HG03520 (cell line): ENCODE data around the gene PLCH2.

ENCODE experiments used
- ATAC-seq: cut with Tn5 transposase; IDR thresholded peaks from one replicate; pipeline ENCODE4 v1.9.1; 2021; ENCODE audit warnings: mild to moderate bottlenecking, moderate library complexity; ENCODE audit not compliant: unreplicated experiment

PLCH2 gene

GRCh38 chr1:2508180-2508579 lies 32.1 kb downstream of the PLCH2 start:
- ATAC-seq = no peak

- ATAC-seq = no peak
Observed at GRCh38 chr1:2508751-2509150, 32.7 kb downstream of the PLCH2 start.

GRCh38 chr1:2509589-2509988 lies 33.5 kb downstream of the PLCH2 start:
- no peak for ATAC-seq

DNA sequence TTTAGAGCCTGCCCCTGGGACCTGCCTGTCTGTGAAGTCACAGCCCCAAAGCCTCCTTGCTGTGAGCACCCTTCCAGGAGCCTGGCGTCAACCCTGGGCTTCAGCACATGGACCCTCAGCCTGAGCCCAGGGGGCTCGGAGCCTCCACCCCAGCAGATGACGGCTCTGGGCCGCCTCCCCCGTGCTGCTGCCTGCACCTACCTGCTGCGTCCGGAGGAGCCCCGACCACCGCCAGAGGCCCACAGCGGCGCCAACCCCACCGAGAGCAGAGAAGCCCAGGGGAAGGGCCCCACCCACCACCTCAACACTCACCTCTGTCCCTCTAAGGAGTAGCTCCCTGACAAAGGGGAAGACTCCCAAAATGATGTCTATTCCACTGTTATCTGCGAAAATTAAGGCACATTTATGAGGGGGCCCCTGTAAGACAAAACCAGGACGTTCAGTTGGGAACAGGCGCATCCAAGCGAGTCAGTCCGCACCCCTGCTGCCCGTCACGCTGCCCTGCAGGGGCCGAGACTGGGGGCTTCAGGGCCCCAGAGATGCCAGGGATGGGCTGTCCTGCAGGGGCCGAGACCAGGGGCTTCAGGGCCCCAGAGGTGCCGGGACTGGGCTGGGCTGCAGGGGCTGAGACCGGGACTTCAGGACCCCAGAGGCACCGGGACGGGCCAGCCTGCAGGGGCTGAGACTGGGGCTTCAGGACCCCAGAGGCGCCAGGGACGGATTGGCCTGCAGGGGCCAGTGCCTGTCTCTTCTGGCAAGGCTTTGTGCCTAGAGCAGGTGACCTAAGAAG lies 34.5 kb downstream of the PLCH2 start:
- ATAC-seq = no peak

- ATAC-seq = no peak
Observed at GRCh38 chr1:2512862-2513421, 36.9 kb downstream of the PLCH2 start.

DNA sequence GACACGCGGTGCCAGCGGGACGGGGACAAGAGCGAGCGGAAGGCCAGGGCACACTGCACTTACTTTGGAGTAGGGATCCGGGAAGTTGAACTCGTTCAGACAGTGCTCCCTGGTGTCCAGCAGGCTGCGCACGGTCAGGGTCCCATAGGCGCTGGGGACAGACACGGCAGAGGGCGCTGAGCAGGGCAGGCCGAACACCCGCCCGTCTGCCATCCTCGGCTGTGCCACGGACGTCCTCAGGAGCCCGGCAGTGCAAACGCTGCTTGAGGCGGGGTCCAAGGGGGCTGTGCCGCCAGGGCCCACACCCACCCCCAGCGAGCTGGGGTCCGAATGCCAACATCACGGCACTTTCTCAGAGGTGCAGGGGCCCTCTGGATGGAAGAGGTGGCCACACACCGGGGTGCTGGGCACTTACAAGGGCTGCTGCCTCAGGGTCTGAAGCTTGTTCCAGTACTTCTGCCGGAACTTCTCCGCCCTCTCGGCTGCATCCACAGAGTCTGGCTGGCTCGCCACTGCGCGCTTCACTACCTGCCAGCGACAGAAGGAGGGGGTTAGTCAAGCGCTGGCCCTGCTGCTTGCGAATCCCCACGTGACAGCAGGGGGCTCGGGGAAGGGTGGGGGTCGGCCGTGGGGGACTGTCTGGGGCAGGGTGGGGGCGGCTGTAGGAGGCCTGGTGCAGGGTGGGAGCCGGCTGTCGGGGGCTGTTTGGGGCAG lies 38.0 kb downstream of the PLCH2 start:
- ATAC-seq = no peak

DNA sequence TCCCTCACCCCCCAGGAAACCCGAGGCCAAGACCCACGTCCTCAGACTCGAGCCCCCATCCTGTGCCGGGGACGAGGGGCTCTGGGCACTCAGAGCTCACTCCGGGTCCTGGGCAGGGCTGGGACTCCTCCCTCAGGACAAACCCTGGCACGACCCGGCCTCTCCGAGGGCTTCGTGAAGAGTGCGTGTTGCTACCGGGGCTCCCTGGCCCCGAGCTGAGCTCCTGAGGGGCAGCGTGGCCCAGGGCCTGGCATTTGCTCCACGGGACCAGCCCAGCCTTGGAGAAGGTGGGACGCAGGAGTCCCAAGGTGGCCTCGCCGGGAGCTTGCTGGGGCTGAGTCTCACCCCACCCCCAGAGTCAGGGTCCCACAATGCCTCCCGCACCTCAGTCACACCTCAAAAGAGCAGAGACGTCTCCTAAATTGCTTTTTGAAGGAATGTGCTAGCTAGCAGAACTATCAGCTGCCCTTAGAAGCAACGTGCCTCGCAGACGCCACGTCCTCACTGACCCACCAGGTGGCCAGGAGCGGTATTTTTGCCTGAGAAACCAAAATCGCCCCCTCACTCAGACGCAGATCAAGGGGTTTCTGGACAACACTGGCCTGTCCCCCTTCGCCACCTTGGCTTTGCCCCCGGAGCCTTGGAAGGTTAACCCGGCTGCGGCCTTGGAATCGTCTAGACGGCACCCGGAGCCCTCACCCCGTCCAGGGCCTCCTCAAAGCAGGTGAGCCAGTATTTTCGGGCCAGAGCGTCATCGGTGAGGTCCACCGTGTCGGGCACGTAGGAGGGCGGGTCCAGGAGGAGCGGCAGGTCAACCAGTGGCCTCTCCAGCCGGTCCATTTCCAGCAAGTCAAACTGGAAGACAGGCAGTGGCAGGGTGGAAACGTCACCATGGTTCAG lies 39.0 kb downstream of the PLCH2 start:
- ATAC-seq = no peak

DNA sequence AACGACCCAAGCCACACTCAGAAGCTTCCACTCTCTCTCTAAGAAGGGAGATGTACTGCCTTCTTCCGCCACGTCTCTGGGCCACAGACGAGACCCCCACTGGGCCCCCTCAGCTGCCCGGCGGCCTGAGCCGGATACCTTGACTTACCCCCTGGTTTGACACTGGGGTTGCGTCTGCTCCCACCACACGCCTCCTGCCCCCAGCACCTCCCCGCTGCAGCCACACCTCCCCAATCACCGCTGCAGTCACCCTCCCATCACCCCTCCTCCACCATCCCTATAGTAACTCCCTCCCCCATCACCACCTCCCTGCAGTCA lies 39.6 kb downstream of the PLCH2 start:
- no peak for ATAC-seq

- no peak for ATAC-seq
Observed at GRCh38 chr1:2516124-2516523, 40.0 kb downstream of the PLCH2 start.

GRCh38 chr1:2516946-2517345 lies 40.9 kb downstream of the PLCH2 start:
- no peak for ATAC-seq

GRCh38 chr1:2517966-2518365 lies 41.9 kb downstream of the PLCH2 start:
- ATAC-seq = no peak

- no peak for ATAC-seq
Observed at GRCh38 chr1:2518528-2518927, 42.4 kb downstream of the PLCH2 start.

DNA sequence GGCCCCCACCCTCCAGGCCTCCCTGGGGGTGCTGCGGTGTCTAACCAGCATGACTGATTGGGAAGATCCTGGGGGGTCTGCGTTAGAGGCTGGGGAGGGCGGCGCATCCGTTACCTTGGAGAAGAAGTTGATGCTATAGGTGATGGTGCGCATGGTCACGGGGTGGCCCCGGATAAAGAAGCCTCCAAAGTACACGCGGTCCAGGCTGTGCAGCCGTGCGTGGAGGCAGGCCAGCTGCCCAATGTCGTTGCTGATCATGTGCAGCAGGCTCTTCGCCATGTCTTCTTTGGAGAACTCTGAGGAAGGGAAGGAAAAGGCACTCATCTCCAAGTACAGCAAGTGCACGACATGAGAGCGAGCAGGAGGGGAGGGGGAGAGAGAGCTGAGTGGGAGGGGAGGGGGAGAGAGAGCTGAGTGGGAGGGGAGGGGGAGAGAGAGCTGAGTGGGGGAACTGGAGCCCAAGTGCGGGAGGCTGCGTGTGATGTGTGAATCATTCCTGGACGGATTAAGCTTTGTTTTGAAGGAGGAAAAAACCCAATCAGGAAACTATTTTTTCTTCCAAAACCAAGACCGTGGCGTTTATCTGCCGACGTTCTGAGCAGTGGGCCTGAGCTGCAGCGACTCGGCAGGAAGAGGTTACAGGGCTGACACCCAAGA lies 43.1 kb downstream of the PLCH2 start:
- no peak for ATAC-seq

GRCh38 chr1:2519729-2520128 lies 43.6 kb downstream of the PLCH2 start:
- no peak for ATAC-seq

DNA sequence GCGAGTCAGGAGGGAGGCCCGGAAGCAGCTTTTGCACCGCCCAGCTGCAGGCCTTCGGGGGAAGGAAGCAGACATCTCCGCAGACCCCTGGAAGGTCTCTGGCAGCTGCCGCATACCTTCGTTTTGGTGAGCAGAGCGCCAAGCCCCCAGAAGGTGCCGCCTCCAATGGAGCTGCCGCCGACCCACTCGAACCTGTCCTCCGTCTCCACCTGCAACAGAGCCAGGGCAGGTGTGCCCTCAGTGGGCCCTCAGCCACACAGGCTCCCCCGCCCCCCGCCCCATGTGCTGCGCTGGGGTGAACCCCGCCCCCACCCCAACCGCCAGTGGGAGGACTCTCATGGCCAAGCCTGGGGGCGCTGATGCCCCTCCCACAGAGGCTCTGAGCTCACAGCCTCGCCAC lies 44.1 kb downstream of the PLCH2 start:
- ATAC-seq = no peak

DNA sequence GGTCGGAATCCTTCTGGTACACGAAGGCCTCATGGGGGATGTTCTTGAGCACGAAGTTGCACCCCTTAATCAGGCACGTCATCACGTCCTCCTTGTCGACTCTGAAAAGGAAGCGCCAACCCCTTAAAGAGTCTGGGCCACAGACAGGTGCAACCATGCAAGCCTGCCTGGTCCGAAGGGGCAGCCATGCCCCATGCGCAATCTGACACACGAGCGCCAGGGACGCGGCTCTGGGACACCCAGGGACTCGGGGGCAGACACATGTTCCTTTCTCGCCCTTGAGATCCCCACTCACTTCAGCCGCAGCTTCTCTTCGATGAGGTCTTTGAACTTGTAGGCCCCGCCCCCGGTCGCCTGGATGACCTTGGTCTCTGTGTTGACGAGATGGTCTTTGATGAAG lies 44.7 kb downstream of the PLCH2 start:
- ATAC-seq = no peak

- no peak for ATAC-seq
Observed at GRCh38 chr1:2522230-2522629, 46.1 kb downstream of the PLCH2 start.

DNA sequence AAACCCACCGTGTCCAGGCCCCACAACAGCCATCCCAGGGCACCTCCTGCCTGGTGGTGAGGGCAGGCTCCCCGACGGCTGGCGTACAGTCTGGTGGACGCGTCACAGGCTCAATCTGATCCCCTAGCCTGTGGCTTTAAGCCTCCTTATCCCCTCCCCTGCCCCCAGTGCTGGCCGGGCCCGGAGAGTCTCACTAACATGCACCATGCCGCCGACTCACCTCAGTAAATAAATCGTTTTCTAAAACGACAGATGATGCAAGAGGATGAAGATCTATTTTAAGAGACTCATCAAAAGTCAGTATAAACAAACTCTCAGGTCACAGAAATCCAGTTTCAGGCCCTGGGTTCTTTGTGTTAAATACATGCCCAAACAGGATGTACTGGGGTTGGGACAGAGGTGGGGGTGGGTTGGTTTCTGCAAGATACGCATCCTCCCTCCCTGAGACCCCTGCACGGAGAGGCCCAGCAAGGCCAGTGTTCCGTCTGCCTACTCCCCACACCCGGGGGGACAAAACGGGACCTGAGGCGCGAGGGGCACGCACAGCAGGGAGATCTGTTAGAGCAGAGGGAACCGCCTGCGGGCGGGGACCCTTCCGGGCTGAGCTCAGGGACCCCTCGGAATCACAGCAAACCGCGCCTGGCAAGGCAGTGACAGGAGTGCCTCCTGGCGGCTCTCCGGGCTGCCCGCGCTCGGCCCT lies 47.3 kb downstream of the PLCH2 start:
- ATAC-seq = no peak

DNA sequence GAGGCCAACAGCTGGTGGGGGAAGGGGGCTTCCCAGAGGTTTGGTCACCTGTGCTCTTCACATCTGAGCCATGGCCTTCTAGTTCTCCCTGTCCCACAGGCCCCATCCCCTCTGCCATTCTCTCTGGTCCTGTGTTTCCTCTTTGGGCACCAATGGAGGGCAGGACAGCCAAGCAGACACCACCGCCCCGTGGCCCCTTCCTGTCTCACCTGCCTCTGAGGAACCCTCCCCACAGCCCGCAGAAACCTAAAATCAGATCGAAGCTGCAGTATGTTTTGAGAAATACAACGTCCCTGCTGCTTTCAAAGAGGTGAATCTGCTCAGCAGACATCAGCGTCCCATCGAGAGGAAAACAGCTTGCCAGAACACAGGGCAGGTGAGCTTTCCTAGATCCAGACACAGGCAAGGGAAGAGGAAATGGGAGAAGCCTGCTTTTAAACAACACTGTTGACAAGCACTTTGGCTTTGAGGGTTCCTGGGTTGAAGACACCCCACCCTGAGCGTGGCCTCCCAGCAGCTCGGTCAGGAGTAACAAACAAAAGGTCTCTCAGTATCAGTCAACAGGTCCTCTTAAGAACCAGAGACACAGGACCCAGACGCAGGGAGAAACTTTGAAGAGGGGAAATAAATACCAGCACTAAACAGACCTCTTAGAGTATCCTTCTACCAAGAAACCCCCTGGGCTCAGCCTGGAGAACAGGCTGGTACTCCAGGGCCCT lies 48.0 kb downstream of the PLCH2 start:
- no peak for ATAC-seq

DNA sequence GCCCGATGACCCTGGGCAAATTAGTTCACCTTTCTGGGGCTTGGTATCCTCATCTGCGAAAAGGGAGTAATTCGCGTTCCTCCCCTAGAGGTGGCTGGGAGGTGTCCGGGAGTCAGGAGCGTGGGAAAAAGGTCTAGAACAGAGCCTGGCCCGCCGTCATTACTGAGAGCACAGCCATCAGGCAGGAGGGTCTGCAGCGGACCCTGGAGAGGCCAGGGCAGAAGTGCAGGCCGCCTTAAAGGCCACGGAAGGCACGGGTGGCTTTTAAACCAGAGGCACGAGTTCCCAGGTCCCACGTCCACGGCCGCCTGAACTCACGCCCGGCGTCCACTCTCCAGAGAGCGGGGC lies 49.5 kb downstream of the PLCH2 start:
- ATAC-seq = no peak
